KMS-11 (cell line): Measurements from ENCODE around the gene PIGX.
"Not testable (repeated sequence)": the region's sequence is repeated elsewhere in the genome, so short reads cannot be mapped to it uniquely, and the experiment has no call there.

ENCODE experiments used
- H2AFZ ChIP-seq: fragments of 200-600 bp; sonication (generic); 2 replicates; pipeline ENCODE4 v1.6.1; 2016; ENCODE audit warnings: antibody characterized with exemption, mixed run types, low read depth
- H3K27ac ChIP-seq: fragments of 200-600 bp; sonication (generic); 2 replicates; pipeline ENCODE4 v1.6.1; 2016; ENCODE audit warnings: mild to moderate bottlenecking, mixed run types
- H3K27me3 ChIP-seq: fragments of 200-600 bp; sonication (generic); 2 replicates; pipeline ENCODE4 v1.6.1; 2017; ENCODE audit warnings: mild to moderate bottlenecking, low read depth, mixed run types, moderate library complexity; ENCODE audit not compliant: insufficient read depth
- H3K36me3 ChIP-seq: fragments of 200-600 bp; sonication (generic); 2 replicates; pipeline ENCODE4 v1.6.1; 2017; ENCODE audit warnings: mild to moderate bottlenecking, mixed run types; ENCODE audit not compliant: insufficient read depth
- H3K4me1 ChIP-seq: fragments of 200-600 bp; sonication (generic); 2 replicates; pipeline ENCODE4 v1.6.1; 2016; ENCODE audit warnings: mild to moderate bottlenecking, low read depth, mixed run types; ENCODE audit not compliant: poor library complexity, severe bottlenecking
- H3K4me2 ChIP-seq: fragments of 200-600 bp; sonication (generic); 2 replicates; pipeline ENCODE4 v1.7.0; 2016; ENCODE audit warnings: mild to moderate bottlenecking, mixed run types
- H3K4me3 ChIP-seq: fragments of 200-600 bp; sonication (generic); IDR thresholded peaks from 2 replicates; pipeline ENCODE4 v1.6.1; 2017; ENCODE audit warnings: low read depth, low read length, mixed read lengths; ENCODE audit not compliant: insufficient read depth
- H3K79me2 ChIP-seq: fragments of 200-600 bp; sonication (generic); 2 replicates; pipeline ENCODE4 v1.6.1; 2016; ENCODE audit warnings: low read depth, mixed run types; ENCODE audit not compliant: insufficient read depth
- H3K9ac ChIP-seq: fragments of 200-600 bp; sonication (generic); 2 replicates; pipeline ENCODE4 v1.6.1; 2016; ENCODE audit warnings: mild to moderate bottlenecking, mixed run types
- H4K20me1 ChIP-seq: fragments of 200-600 bp; sonication (generic); 2 replicates; pipeline ENCODE4 v1.6.1; 2016; ENCODE audit warnings: mild to moderate bottlenecking, mixed run types; ENCODE audit not compliant: insufficient read depth
- CTCF ChIP-seq: fragments of 200-600 bp; sonication (generic); conservative IDR thresholded peaks from 2 replicates; pipeline ENCODE4 v1.6.1; 2017; ENCODE audit warnings: low read depth, mild to moderate bottlenecking, antibody characterized with exemption, low read length, moderate library complexity, mixed read lengths

Gene PIGX

GRCh38 chr3:196739671-196740480, 27.7 kb downstream of the PIGX start, which contains the start of gene PAK2:
TSS of gene PAK2 (plus strand) at chr3:196739857. CDS start at chr3:196782647, 42,790 bp downstream.
- H3K79me2 ChIP-seq = peaks cover 47% of the 10 kb centered on the region
- TF ChIP-seq CTCF = no peak
- H2AFZ ChIP-seq = peak within 1 kb of the TSS; percentile 72
- peak within 1 kb of the TSS; percentile 93 for H3K9ac ChIP-seq
- peak within 1 kb of the TSS; percentile 96 for H3K4me3 ChIP-seq
- H3K4me1 ChIP-seq = peaks cover 27% of the 10 kb centered on the region
- H3K27ac ChIP-seq = peak within 1 kb of the TSS; percentile 94
- no peaks in the 10 kb centered on the region for H3K36me3 ChIP-seq
- H4K20me1 ChIP-seq = peaks cover 5% of the 10 kb centered on the region; the same call in 1 of the 2 replicates
- H3K27me3 ChIP-seq = no peaks in the 10 kb centered on the region
- peak within 1 kb of the TSS; percentile 72 for H3K4me2 ChIP-seq

- H4K20me1 ChIP-seq = peaks cover 5% of the 10 kb centered on the region; the same call in 1 of the 2 replicates
- peak overlapping the region; percentile 94 for H3K27ac ChIP-seq
- peak overlapping the region; percentile 72 for H2AFZ ChIP-seq
- H3K4me3 ChIP-seq = peak overlapping the region; percentile 96
- H3K9ac ChIP-seq = peak overlapping the region; percentile 93
- H3K36me3 ChIP-seq = no peaks in the 10 kb centered on the region
- H3K4me2 ChIP-seq = peak overlapping the region; percentile 72
- no peak for TF ChIP-seq CTCF
- peaks cover 55% of the 10 kb centered on the region for H3K79me2 ChIP-seq
- no peaks in the 10 kb centered on the region for H3K27me3 ChIP-seq
- peaks cover 27% of the 10 kb centered on the region for H3K4me1 ChIP-seq
Measured at GRCh38 chr3:196740481-196741248, 28.5 kb downstream of the PIGX start.

GRCh38 chr3:196741249-196741889, 29.2 kb downstream of the PIGX start:
- Histone ChIP-seq H3K27ac (peak overlapping the region; percentile 94), H3K4me3 (peak overlapping the region; percentile 96), H3K9ac (peak overlapping the region; percentile 93; the same call in 1 of the 2 replicates), H3K79me2 (peaks cover 62% of the 10 kb centered on the region), H2AFZ (no peak overlapping the region), H3K36me3 (peaks cover 4% of the 10 kb centered on the region; the same call in 1 of the 2 replicates), H3K27me3 (no peaks in the 10 kb centered on the region), H4K20me1 (peaks cover 5% of the 10 kb centered on the region; the same call in 1 of the 2 replicates), H3K4me1 (peaks cover 27% of the 10 kb centered on the region), H3K4me2 (peak overlapping the region; percentile 72)
- TF ChIP-seq CTCF = no peak

GRCh38 chr3:196743569-196743968, 31.4 kb downstream of the PIGX start:
- H3K36me3 ChIP-seq, H3K4me2 ChIP-seq, H3K27ac ChIP-seq, H3K4me3 ChIP-seq, H3K27me3 ChIP-seq, H3K9ac ChIP-seq, H2AFZ ChIP-seq: not testable (repeated sequence)
- Histone ChIP-seq H3K79me2 (peaks cover 84% of the 10 kb centered on the region), H3K4me1 (peaks cover 27% of the 10 kb centered on the region), H4K20me1 (peaks cover 13% of the 10 kb centered on the region; the same call in 1 of the 2 replicates)
